ENCODE results near the gene PXDN. TPM values are rescaled to one million over a fixed set of nuclear protein-coding genes. Genes with fewer than 3 reads are reported as not detected.

The PXDN gene
- total RNA-seq, 1 experiment from 2014 or later: 0.25 TPM

DNA sequence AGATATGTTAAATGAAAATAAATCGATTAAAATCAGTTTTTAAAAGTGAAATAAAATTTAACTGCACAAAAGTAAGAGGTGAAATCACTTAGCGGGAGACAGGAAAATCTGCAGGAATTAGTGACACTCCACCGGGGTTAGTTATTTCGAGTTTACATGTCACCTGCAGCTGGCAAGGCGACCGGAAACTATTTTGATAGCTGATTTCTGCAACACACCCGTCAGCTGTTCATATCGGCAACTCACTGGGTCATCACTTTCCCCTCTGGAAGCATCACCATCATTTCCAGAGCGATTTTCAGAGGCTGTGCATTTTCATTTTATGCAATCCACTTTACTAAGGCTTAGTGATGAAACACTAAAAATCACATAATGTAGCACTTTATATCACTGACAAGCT is 52.9 kb downstream of the PXDN start:
- H3K27ac Mint-ChIP-seq (ENCODE audit: unreplicated experiment): no peak overlapping the region
- Histone ChIP-seq H3K27me3 (replicated peaks; ENCODE audit: control insufficient read depth, insufficient read depth, low read length) (no peaks in the 10 kb centered on the region), H3K4me1 (peaks cover 3% of the 10 kb centered on the region), H3K9me3 (no peaks in the 10 kb centered on the region), H3K36me3 (ENCODE audit: control insufficient read depth, insufficient read depth, low read length) (no peaks in the 10 kb centered on the region), H3K4me3 (ENCODE audit: low read depth, low read length) (no peak overlapping the region)
- ChIA-PET POLR2A (no interaction called here), CTCF (no interaction called here)
- intact Hi-C loops (cut with micrococcal nuclease; ENCODE audit: unreplicated experiment): no loop called here
- H3K36me3 Mint-ChIP-seq (ENCODE audit: insufficient read depth, unreplicated experiment): no peaks in the 10 kb centered on the region
- no peak for DNase-seq
- peaks cover 14% of the 10 kb centered on the region for H3K4me1 Mint-ChIP-seq (ENCODE audit: low read depth, unreplicated experiment)
- no peak overlapping the region for H3K4me3 Mint-ChIP-seq (ENCODE audit: unreplicated experiment)
- no peaks in the 10 kb centered on the region for H3K27me3 Mint-ChIP-seq (ENCODE audit: insufficient read depth, unreplicated experiment)
- no TSS peak for BruUV-seq (replicated peaks)
- TF ChIP-seq, protein P1, sequence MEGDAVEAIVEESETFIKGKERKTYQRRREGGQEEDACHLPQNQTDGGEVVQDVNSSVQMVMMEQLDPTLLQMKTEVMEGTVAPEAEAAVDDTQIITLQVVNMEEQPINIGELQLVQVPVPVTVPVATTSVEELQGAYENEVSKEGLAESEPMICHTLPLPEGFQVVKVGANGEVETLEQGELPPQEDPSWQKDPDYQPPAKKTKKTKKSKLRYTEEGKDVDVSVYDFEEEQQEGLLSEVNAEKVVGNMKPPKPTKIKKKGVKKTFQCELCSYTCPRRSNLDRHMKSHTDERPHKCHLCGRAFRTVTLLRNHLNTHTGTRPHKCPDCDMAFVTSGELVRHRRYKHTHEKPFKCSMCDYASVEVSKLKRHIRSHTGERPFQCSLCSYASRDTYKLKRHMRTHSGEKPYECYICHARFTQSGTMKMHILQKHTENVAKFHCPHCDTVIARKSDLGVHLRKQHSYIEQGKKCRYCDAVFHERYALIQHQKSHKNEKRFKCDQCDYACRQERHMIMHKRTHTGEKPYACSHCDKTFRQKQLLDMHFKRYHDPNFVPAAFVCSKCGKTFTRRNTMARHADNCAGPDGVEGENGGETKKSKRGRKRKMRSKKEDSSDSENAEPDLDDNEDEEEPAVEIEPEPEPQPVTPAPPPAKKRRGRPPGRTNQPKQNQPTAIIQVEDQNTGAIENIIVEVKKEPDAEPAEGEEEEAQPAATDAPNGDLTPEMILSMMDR (IDR thresholded peaks at IDR 0.05; ENCODE audit: insufficient read depth in 1 of 2, low read depth in 1 of 2, low read length in 1 of 2, severe bottlenecking in 1 of 2, unreplicated experiment in 1 of 2): no peak
- no peaks in the 10 kb centered on the region for H3K9me3 Mint-ChIP-seq (ENCODE audit: unreplicated experiment)

DNA sequence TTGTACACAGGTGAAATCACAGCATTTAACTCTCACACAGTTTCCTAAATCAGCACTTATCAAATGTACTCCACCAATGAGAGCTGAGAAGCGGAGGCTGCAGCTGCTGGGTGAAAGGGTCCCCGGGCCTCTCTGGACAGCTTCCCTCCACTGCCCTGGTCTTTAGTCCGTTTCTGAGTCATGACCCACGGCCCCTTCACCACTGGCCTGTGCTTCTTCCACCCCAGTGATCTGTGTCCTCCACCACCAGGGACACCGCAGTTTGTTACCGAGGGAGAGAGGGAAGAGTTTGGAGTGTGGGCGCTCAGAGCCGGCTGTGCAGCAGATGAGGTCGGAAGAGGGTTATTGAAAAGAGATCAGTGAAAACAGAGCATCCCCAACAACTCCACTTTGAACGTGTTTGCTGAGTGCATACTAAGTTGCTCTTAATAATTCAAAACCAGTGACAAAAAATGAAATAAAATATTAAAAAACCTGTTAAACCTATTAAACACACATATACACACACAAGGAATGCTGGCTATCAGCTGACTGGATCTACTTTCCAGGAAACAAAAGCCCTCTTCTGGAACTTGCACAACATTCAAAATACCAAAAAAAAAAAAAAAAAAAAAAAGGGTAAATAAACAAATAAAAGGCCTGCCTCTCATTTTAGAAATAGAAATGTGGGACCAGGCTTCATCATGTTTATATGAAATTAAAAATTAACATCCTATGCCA is 54.1 kb downstream of the PXDN start:
- BruUV-seq (replicated peaks): no TSS peak
- Histone ChIP-seq H3K27me3 (replicated peaks; ENCODE audit: control insufficient read depth, insufficient read depth, low read length) (no peaks in the 10 kb centered on the region), H3K4me3 (ENCODE audit: low read depth, low read length) (no peak overlapping the region), H3K36me3 (ENCODE audit: control insufficient read depth, insufficient read depth, low read length) (no peaks in the 10 kb centered on the region), H3K9me3 (no peaks in the 10 kb centered on the region), H3K4me1 (peaks cover 13% of the 10 kb centered on the region)
- ChIA-PET CTCF (no interaction called here), POLR2A (no interaction called here)
- no peak for DNase-seq
- Mint-ChIP-seq H3K9me3 (ENCODE audit: unreplicated experiment) (no peaks in the 10 kb centered on the region), H3K27ac (ENCODE audit: unreplicated experiment) (no peak overlapping the region), H3K27me3 (ENCODE audit: insufficient read depth, unreplicated experiment) (no peaks in the 10 kb centered on the region), H3K4me1 (ENCODE audit: low read depth, unreplicated experiment) (peaks cover 16% of the 10 kb centered on the region), H3K36me3 (ENCODE audit: insufficient read depth, unreplicated experiment) (no peaks in the 10 kb centered on the region), H3K4me3 (ENCODE audit: unreplicated experiment) (no peak overlapping the region)
- intact Hi-C loops (cut with micrococcal nuclease; ENCODE audit: unreplicated experiment): no loop called here
- TF ChIP-seq, protein P1 (IDR thresholded peaks at IDR 0.05; ENCODE audit: insufficient read depth in 1 of 2, low read depth in 1 of 2, low read length in 1 of 2, severe bottlenecking in 1 of 2, unreplicated experiment in 1 of 2): no peak

DNA sequence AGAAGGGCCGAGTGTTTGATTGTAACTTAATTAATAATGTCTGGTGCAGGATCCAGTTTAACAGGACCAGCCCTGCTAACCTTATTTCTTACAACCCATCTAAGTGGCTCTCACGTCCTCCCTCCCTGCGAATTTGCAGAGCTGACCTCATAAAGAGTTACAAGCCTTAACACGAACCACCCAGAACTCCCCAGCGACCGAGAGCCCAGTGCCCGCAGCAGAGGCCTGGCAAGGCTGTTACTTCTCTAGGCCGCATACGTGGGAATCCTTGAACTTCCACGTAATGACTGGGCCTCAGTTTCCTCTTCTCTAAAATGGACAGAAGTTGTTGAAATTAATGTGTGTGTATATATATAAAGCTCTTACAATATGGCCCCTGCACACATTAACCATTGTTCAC is 55.5 kb downstream of the PXDN start:
- Histone ChIP-seq H3K4me1 (peaks cover 13% of the 10 kb centered on the region), H3K9me3 (no peaks in the 10 kb centered on the region), H3K36me3 (ENCODE audit: control insufficient read depth, insufficient read depth, low read length) (no peaks in the 10 kb centered on the region), H3K4me3 (ENCODE audit: low read depth, low read length) (no peak overlapping the region), H3K27me3 (replicated peaks; ENCODE audit: control insufficient read depth, insufficient read depth, low read length) (no peaks in the 10 kb centered on the region)
- no peak for DNase-seq
- no peak overlapping the region for H3K4me3 Mint-ChIP-seq (ENCODE audit: unreplicated experiment)
- H3K4me1 Mint-ChIP-seq (ENCODE audit: low read depth, unreplicated experiment): peaks cover 16% of the 10 kb centered on the region
- no peaks in the 10 kb centered on the region for H3K36me3 Mint-ChIP-seq (ENCODE audit: insufficient read depth, unreplicated experiment)
- intact Hi-C loops (cut with micrococcal nuclease; ENCODE audit: unreplicated experiment): no loop called here
- ChIA-PET POLR2A (no interaction called here), CTCF (no interaction called here)
- H3K9me3 Mint-ChIP-seq (ENCODE audit: unreplicated experiment): no peaks in the 10 kb centered on the region
- TF ChIP-seq, protein P1 (IDR thresholded peaks at IDR 0.05; ENCODE audit: insufficient read depth in 1 of 2, low read depth in 1 of 2, low read length in 1 of 2, severe bottlenecking in 1 of 2, unreplicated experiment in 1 of 2): no peak
- no peaks in the 10 kb centered on the region for H3K27me3 Mint-ChIP-seq (ENCODE audit: insufficient read depth, unreplicated experiment)
- no TSS peak for BruUV-seq (replicated peaks)
- no peak overlapping the region for H3K27ac Mint-ChIP-seq (ENCODE audit: unreplicated experiment)
